H54 (cell line): Measurements from ENCODE around the gene TOR4A.

Experiments used
- DNase-seq: peaks from one replicate; pipeline ENCODE4 v3.0.0; 2011; ENCODE audit warnings: low spot score, mixed read lengths; ENCODE audit not compliant: insufficient read length
- FAIRE-seq: peaks from 3 replicates; lab custom pipeline; 2011; peaks lifted over from hg19 to GRCh38; lab: Jason Lieb, UNC
- POLR2A ChIP-seq: IDR thresholded peaks from 2 replicates; pipeline ENCODE4 v1.6.1; 2011; ENCODE audit warnings: low read depth, mild to moderate bottlenecking, low read length

Gene TOR4A

DNA sequence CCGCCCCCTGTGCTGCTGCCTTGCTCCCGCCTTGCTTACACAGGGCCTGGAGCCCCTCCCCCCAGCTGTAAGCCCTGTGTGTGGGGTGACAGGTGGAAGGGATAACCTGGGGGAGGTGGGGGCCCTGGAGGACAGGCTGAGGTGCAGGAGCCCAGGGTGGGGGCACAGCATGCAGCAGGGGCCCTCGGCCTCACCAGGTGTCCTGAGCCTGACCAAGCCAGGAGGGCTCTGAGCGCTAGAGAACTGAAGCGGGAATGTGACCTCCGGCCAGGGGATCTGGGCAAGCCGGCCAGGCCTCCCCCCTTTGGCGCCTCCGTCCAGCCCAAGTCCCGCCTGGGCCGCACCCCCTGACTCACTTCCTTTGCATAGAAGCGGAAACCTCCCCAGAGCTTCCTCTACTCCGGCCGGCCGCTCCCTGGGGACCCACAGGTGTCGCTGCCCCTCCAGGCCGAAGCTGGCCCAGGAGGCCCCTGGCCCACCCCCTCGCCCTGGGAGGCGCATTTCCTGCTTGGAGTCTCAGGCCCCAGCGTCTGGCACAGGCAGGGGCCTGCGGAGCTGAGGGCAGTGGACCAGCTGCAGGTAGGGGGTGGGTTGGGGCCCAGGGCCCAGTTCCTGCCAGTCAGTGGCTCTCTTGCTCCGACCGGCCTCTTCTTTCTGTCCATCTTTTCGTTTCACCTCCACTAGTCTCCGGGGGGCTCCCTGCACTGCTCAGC lies at the start of gene TOR4A:
Gene TOR4A, plus strand, starts transcription at position 398 of the 713 bp plus-strand sequence. CDS start 964 bp downstream, outside the sequence.
- peak; percentile 96 for DNase-seq
- TF ChIP-seq POLR2A: 0 out of 2 replicates have a peak, but pooled peaks have one; percentile 7
- no peak for FAIRE-seq

DNA sequence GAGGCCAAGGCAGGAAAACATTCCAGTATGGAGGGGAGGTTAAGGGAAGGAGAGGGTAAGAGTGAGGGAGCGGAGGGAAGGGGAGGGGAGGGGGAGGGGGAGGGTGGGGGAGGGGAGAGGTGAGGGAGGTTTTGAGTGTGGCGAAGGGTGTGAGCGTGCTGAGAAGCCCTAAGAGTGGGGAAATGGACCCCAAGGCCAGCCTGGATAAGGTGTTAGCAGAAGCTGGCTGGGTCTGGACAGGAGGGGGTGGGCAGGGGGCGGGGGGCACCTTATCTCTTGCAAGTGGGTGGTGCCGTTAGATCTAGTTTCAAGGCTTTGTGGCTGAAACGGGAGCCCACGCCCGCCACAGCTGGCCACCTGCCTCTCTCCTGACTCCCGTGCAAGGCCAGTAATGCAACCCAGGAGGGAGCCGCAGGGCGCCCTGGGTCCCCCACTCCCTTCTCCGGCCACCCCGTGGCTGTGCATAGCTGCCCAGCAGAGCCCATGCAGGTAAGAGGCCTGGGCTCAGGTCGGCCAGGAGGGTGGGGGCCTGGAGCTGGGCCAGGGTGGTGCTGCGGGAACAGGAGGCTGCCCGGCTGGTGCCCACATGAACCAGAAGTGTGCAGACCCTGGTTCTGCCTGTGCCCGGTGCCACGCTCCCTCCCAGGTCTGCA lies 49.5 kb upstream of the TOR4A start:
- TF ChIP-seq POLR2A: no peak
- no peak for FAIRE-seq

DNA sequence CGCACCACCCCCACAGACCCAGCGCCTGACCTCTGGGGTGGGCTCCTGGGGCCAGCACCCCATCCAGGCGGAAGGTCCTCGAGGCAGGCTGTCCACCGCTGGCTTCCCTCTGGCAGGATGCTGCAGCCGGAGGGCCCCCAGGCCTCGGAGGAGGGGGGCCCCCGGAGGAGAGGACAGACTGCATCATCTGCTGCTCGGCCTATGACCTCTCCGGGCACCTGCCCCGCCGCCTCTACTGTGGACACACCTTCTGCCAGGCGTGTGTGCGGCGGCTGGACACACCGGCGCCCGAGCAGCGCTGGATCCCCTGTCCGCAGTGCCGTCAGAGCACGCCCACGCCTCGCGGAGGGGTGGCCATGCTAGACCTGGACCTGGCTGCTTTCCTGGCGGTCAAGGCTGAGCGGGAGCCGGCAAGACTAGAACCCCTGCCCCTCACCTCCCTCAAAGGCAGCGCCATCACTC lies 49.0 kb upstream of the TOR4A start:
- no peak for DNase-seq
- no peak for FAIRE-seq
- TF ChIP-seq POLR2A: no peak

More for the DNA sequence above, 49.5 kb upstream of the TOR4A start:
- no peak for DNase-seq

DNA sequence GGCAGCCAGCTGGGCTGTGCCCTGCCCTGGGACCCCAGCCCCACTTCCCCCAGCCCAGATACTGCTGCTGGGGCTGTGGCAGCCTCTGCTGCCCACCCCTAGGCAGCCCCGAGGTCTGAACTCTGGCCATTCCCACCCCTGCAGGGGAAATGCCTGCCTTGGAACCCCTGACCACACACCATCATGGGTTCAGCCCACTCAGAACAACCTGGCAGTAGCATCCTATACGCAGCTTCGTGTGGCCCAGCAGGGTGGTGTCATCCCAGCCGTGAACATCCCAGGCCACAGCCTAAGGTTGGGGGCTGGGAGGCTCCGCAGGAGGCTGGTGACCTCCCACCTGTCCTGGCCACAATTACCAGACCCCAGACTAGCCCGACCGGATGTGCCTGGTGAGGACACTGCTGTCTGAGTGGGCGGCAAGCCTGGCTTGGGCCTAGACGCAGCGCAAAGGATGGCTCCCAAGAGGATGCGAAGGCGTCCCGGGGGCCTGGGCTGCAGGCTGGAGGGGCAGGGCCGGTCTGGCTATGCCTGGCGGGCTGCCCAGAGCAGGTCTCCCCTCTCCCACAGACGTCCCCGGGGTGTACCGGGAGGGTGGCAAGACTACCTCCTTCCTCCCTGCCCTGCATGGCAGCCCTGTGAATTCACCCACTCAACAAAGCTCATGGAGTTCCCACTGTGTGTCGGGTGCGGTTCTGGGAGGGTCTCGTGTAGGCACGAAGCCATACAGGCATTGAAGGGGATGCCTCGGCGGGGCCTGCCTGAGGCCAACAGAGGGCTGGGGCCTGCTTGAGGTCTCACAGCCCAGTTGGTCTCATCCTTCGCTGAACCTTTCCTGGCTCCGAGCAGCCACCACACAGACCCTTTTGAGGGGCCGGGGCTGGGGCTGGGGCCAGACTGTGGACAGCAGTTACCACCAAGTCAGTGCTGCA lies 48.3 kb upstream of the TOR4A start:
- FAIRE-seq: no peak
- TF ChIP-seq POLR2A: 0 out of 2 replicates have a peak, but pooled peaks have one; percentile 15
- DNase-seq: no peak

GRCh38 chr9:137229903-137230704 lies 47.4 kb upstream of the TOR4A start:
- DNase-seq: peak; percentile 69
- no peak for FAIRE-seq
- no peak for TF ChIP-seq POLR2A

DNA sequence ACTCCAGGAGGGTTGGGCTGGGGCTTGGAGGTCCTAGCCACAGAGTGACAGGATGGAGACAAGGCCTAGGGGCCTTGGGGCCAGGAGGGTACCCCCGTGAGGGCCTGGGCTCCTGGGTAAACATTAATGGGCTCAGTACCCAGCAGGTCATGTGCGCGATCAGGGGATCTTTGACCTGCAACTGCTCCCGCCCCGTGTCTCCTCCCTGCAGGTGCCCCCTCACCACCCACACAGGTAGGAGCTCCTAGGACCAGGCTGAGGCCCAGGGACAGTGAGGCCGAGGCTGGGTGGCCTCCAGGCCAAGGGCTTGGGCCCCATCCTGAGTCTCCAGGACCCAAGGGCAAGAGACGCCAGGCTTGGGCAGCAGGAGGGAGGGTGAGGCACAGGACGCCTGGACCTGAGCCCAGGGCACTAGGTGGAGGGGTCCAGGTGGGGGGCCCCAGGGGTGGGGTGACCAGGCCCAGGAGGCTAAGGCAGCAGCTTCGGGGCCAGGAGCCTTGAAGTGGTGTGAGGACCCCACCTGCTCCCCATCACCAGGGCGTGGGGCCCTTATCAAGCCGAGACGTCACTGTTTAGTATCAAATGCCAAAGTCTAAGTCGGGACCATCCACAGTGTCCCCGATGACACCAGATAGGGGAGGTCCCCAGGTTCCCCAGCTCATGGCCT lies 46.7 kb upstream of the TOR4A start, which contains the start of gene SLC34A3:
Gene SLC34A3, plus strand, starts transcription at position 197 of the 667 bp plus-strand sequence. CDS start 802 bp downstream, outside the sequence.
- no peak for TF ChIP-seq POLR2A
- no peak for DNase-seq
- no peak for FAIRE-seq

GRCh38 chr9:137231372-137232039 lies 46.0 kb upstream of the TOR4A start:
- TF ChIP-seq POLR2A: no peak
- no peak for FAIRE-seq
- DNase-seq: no peak

DNA sequence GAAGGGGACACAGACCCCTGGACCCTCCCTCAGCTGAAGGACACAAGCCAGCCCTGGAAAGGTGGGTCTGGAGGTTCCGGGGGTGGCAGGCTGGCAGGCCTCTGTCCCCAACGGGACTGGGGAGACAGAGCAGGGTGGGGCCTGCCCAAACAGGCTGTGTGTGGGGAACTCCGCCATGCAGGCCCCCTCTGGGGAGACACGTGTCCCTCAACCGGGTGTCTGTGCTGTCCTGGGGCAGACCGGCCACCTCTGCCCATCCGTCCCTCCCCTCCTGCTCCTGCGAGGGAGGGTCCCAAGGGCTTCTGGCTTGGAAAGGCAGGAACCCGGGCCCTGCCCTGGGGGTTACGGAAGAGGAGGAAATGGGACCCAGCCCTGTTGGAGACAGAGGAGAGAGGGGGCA lies 45.4 kb upstream of the TOR4A start:
- DNase-seq (no peak), FAIRE-seq (no peak)
- TF ChIP-seq POLR2A: no peak

- TF ChIP-seq POLR2A: no peak
- no peak for FAIRE-seq
Observed at GRCh38 chr9:137232510-137232909, 45.0 kb upstream of the TOR4A start.

DNA sequence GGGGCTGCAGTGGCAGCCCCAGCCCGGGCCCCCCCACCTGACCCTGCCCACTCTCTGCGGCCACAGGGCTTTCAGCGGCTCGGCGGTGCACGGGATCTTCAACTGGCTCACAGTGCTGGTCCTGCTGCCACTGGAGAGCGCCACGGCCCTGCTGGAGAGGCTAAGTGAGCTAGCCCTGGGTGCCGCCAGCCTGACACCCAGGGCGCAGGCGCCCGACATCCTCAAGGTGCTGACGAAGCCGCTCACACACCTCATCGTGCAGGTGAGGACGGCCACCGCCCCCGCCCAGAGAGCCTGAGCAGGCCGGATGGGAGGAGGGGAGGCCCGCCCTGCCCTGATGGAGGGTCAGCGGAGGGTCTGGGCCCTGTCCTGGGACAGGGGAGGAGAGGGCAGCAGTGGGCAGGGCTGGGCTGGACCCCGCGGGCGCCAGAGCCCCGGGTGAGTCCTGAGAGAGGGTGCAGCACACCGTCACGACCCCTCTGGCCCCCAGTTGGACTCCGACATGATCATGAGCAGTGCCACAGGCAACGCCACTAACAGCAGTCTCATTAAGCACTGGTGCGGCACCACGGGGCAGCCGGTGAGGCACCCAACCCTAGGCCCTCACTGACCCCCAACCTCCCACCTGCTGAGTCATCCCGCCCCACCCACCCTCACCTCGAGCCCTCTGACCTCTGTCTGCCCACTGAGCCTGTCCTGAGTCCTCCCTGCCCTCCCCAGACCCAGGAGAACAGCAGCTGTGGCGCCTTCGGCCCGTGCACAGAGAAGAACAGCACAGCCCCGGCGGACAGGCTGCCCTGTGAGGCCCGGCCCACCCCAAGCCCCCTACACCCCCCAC lies 44.2 kb upstream of the TOR4A start:
- no peak for TF ChIP-seq POLR2A
- no peak for FAIRE-seq
- DNase-seq: no peak

More at GRCh38 chr9:137232510-137232909, 45.0 kb upstream of the TOR4A start:
- no peak for DNase-seq
